PC-9 (cell line): ENCODE data around the gene GORASP2.

Experiments used
- CTCF ChIP-seq: fragments of 200-600 bp; sonication (generic); conservative IDR thresholded peaks from 2 replicates; pipeline ENCODE4 v1.6.1; 2017; ENCODE audit warnings: mixed run types, antibody characterized with exemption, mild to moderate bottlenecking, moderate library complexity
- EZH2 ChIP-seq: fragments of 200-600 bp; sonication (generic); IDR thresholded peaks from 2 replicates; pipeline ENCODE4 v1.8.0; 2017; ENCODE audit warnings: antibody characterized with exemption, low read depth

GRCh38 chr2:170973492-170974303 lies 44.6 kb downstream of the GORASP2 start:
- peak; percentile 72 for TF ChIP-seq CTCF
- TF ChIP-seq EZH2, result no peak
